ENCODE data around the gene UBA5. TPM values are rescaled to one million over a fixed set of nuclear protein-coding genes. Genes with fewer than 3 reads are reported as not detected.

UBA5 gene
- polyA plus RNA-seq, 1 donor: 65.6 TPM

DNA sequence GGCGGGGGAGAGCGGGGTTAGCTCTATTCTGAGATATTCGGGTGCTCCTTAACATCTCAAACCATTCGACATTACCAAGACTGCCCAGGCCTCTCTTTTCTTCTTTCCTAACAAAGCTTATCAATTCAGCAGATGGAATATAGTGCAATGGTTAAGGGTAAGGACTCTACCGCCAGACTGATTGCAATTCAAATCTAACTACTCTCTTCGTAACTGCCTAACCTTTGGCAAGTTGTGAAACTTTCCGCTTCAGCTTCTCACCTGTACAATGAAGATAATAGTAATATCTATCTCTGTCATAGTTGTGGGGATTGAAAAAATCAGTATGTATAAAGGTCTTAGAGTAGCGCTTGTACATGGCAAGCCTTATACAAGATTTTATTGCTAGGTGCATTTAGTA is 972 bp downstream of the UBA5 start:
- Histone ChIP-seq H3K4me3 (ENCODE audit: low read length) (peak overlapping the region; percentile 85), H3K27me3 (ENCODE audit: control insufficient read depth, insufficient read depth, low read length) (no peaks in the 10 kb centered on the region), H3K27ac (ENCODE audit: low read length) (peak overlapping the region; percentile 97), H3K4me1 (ENCODE audit: control insufficient read depth, insufficient read depth, low read length) (peaks cover 9% of the 10 kb centered on the region), H3K9me3 (ENCODE audit: control insufficient read depth, low read depth, low read length) (no peaks in the 10 kb centered on the region), H3K36me3 (ENCODE audit: control insufficient read depth, insufficient read depth, low read length) (no peaks in the 10 kb centered on the region)
- peak; percentile 60 to 84 for DNase-seq
- 0% methylated on average over 2 of the region's 8 CpGs for WGBS (ENCODE audit: insufficient coverage, low lambda C conversion rate)

DNA sequence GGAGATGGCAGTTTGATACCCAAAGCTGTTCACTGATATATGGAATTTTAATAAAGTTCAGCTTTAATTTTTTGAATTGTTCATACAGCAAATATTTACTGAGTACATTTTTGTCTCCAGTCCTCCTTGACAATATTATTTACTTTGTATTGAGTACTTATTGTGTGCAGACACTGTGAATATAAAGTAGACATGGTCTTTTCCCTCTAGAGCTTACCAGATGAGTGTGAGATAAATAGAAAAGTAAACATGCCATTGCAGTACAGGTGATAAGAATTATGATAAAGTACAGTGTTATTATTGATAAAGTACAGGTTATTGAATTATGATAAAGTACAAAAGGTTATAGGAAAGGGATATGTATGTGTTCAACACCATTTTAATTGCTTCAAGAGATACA is 2.1 kb downstream of the UBA5 start:
- no peak for DNase-seq
- H3K36me3 ChIP-seq (ENCODE audit: control insufficient read depth, insufficient read depth, low read length): peaks cover 6% of the 10 kb centered on the region
- peak overlapping the region; percentile 97 for H3K27ac ChIP-seq (ENCODE audit: low read length)
- H3K4me1 ChIP-seq (ENCODE audit: control insufficient read depth, insufficient read depth, low read length): peaks cover 6% of the 10 kb centered on the region
- no peaks in the 10 kb centered on the region for H3K27me3 ChIP-seq (ENCODE audit: control insufficient read depth, insufficient read depth, low read length)
- H3K9me3 ChIP-seq (ENCODE audit: control insufficient read depth, low read depth, low read length): no peaks in the 10 kb centered on the region
- H3K4me3 ChIP-seq (ENCODE audit: low read length): peak overlapping the region; percentile 85

DNA sequence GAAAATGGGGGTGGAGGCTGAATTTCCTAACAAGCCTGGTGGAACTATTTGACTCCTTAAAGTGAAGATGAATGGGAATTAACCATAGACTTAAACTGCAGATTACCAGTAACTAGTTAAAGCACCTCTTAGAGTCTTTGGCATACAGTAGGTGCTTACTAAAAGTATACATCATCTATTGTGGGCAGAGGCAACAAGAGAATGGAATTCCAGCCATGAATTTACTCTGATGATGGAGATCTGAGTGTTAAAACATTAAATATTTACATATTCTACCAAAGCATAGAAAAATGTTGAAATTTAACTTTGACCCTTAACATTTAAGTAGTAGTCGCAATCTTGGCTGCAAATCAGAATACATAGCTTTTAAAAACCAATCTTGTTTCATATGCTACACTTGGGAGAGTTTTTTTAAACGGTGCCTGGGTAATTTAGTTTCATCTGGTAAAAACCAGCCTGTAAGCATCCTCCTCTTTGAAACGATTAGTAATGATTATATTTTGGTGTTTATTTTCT is 5.2 kb downstream of the UBA5 start:
- Histone ChIP-seq H3K4me1 (ENCODE audit: control insufficient read depth, insufficient read depth, low read length) (peaks cover 10% of the 10 kb centered on the region), H3K36me3 (ENCODE audit: control insufficient read depth, insufficient read depth, low read length) (peaks cover 15% of the 10 kb centered on the region), H3K27ac (ENCODE audit: low read length) (no peak overlapping the region), H3K27me3 (ENCODE audit: control insufficient read depth, insufficient read depth, low read length) (no peaks in the 10 kb centered on the region), H3K4me3 (ENCODE audit: low read length) (no peak overlapping the region), H3K9me3 (ENCODE audit: control insufficient read depth, low read depth, low read length) (no peaks in the 10 kb centered on the region)
- WGBS (ENCODE audit: insufficient coverage, low lambda C conversion rate): no CpG with 5 or more reads among the region's 3 CpGs
- DNase-seq: no peak

DNA sequence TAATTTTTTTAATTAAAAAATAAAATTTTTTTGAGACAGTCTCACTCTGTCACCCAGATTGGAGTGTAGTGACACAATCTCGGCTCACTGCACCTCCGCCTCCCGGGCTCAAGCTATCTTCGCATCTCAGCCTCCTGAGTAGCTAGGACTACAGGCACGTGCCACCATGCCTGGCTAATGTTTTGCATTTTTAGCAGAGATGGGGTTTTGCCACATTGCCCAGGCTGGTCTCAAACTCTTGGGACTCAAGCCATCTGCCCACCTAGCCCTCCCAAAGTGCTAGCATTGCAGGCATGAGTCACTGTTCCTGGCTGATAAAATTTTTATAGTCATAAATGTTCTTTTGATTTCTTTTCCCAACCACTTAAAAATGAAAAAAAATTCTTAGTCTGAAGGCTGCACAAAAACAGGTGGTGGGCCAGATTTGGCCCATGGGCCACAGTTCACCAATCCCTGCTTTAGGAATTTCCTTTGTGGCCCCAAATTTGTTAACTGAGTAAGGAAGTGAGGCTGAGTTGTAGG is 9.2 kb downstream of the UBA5 start:
- Histone ChIP-seq H3K27me3 (ENCODE audit: control insufficient read depth, insufficient read depth, low read length) (no peaks in the 10 kb centered on the region), H3K27ac (ENCODE audit: low read length) (no peak overlapping the region), H3K9me3 (ENCODE audit: control insufficient read depth, low read depth, low read length) (no peaks in the 10 kb centered on the region), H3K4me3 (ENCODE audit: low read length) (no peak overlapping the region), H3K36me3 (ENCODE audit: control insufficient read depth, insufficient read depth, low read length) (peaks cover 35% of the 10 kb centered on the region), H3K4me1 (ENCODE audit: control insufficient read depth, insufficient read depth, low read length) (peaks cover 4% of the 10 kb centered on the region)
- no CpG with 5 or more reads among the region's 5 CpGs for WGBS (ENCODE audit: insufficient coverage, low lambda C conversion rate)
- DNase-seq: no peak

GRCh38 chr3:132675408-132675807 is 15.3 kb downstream of the UBA5 start:
- Histone ChIP-seq H3K27ac (ENCODE audit: low read length) (no peak overlapping the region), H3K27me3 (ENCODE audit: control insufficient read depth, insufficient read depth, low read length) (no peaks in the 10 kb centered on the region), H3K36me3 (ENCODE audit: control insufficient read depth, insufficient read depth, low read length) (peaks cover 47% of the 10 kb centered on the region), H3K4me1 (ENCODE audit: control insufficient read depth, insufficient read depth, low read length) (no peaks in the 10 kb centered on the region), H3K9me3 (ENCODE audit: control insufficient read depth, low read depth, low read length) (no peaks in the 10 kb centered on the region), H3K4me3 (ENCODE audit: low read length) (no peak overlapping the region)
- no peak for DNase-seq

- H3K4me1 ChIP-seq (ENCODE audit: control insufficient read depth, insufficient read depth, low read length): no peaks in the 10 kb centered on the region
- no peak overlapping the region for H3K27ac ChIP-seq (ENCODE audit: low read length)
- no CpG with 5 or more reads among the region's 5 CpGs for WGBS (ENCODE audit: insufficient coverage, low lambda C conversion rate)
- H3K9me3 ChIP-seq (ENCODE audit: control insufficient read depth, low read depth, low read length): no peaks in the 10 kb centered on the region
- no peaks in the 10 kb centered on the region for H3K27me3 ChIP-seq (ENCODE audit: control insufficient read depth, insufficient read depth, low read length)
- peaks cover 41% of the 10 kb centered on the region for H3K36me3 ChIP-seq (ENCODE audit: control insufficient read depth, insufficient read depth, low read length)
- no peak overlapping the region for H3K4me3 ChIP-seq (ENCODE audit: low read length)
- no peak for DNase-seq
Measured at GRCh38 chr3:132679911-132680310, 19.8 kb downstream of the UBA5 start.

DNA sequence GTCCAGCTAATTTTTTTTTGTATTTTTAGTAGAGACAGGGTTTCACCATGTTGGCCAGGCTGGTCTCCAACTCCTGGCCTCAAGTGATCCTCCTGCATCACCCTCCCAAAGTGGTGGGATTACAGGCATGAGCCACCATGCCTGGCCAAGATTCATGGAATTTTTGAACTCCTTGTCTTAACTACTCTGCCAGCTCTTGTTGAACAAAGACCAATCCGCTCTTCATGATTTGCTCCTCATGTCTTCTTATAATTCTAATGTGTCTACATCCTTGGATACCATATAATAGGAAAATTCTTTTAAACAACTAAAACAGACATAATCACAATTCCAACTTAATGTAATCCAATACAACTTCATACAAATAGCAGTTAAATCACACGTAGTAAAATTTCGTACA is 21.3 kb downstream of the UBA5 start:
- H3K27ac ChIP-seq (ENCODE audit: low read length): no peak overlapping the region
- DNase-seq: no peak
- no peaks in the 10 kb centered on the region for H3K9me3 ChIP-seq (ENCODE audit: control insufficient read depth, low read depth, low read length)
- H3K36me3 ChIP-seq (ENCODE audit: control insufficient read depth, insufficient read depth, low read length): peaks cover 46% of the 10 kb centered on the region
- H3K27me3 ChIP-seq (ENCODE audit: control insufficient read depth, insufficient read depth, low read length): no peaks in the 10 kb centered on the region
- 100% methylated on average over 3 of the region's 3 CpGs for WGBS (ENCODE audit: insufficient coverage, low lambda C conversion rate)
- no peak overlapping the region for H3K4me3 ChIP-seq (ENCODE audit: low read length)
- no peaks in the 10 kb centered on the region for H3K4me1 ChIP-seq (ENCODE audit: control insufficient read depth, insufficient read depth, low read length)

DNA sequence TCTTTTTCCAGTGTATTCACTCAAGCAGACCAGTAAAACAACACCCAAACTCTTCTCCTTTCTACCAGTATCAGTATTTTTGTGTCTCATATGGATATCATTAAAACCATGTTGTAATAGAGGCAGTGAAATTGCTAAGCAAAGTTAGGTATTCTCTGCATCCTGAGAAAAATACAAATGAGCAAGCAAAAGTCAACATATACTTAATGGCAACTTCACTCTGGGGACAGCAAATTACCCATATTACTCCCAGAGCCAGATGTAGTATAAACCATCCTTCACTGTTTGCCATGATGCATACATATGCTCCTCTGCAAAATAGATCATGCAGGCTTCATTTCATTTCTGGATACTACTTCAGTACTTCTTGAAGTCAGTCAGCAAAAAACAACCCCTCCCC is 22.1 kb downstream of the UBA5 start:
- no peak overlapping the region for H3K27ac ChIP-seq (ENCODE audit: low read length)
- H3K36me3 ChIP-seq (ENCODE audit: control insufficient read depth, insufficient read depth, low read length): peaks cover 40% of the 10 kb centered on the region
- no peak for DNase-seq

DNA sequence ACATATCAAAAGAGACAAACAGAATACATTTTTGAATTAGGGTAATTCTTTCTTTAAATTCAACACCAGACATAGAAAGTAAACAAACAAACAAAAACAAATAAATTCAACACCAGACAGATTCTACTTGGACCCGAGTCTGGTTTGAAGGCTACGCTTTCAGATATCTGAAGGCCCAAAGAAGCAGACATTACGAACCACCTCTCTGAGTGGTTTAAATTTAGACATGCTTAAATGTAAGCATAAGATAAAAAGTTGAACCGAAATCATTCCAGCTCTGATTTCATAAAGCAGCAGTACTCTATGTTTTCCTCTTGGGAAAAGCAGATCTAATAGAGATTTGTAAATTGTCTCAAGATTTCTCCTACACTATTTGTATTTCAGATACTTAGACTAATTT is 29.9 kb downstream of the UBA5 start:
- H3K27me3 ChIP-seq (ENCODE audit: control insufficient read depth, insufficient read depth, low read length): no peaks in the 10 kb centered on the region
- no peaks in the 10 kb centered on the region for H3K4me1 ChIP-seq (ENCODE audit: control insufficient read depth, insufficient read depth, low read length)
- no peak for DNase-seq
- H3K4me3 ChIP-seq (ENCODE audit: low read length): no peak overlapping the region
- H3K36me3 ChIP-seq (ENCODE audit: control insufficient read depth, insufficient read depth, low read length): peaks cover 58% of the 10 kb centered on the region
- no peaks in the 10 kb centered on the region for H3K9me3 ChIP-seq (ENCODE audit: control insufficient read depth, low read depth, low read length)
- 75% methylated on average over 2 of the region's 4 CpGs for WGBS (ENCODE audit: insufficient coverage, low lambda C conversion rate)
- H3K27ac ChIP-seq (ENCODE audit: low read length): no peak overlapping the region

More for the DNA sequence above, 22.1 kb downstream of the UBA5 start:
- Histone ChIP-seq H3K4me3 (ENCODE audit: low read length) (no peak overlapping the region), H3K27me3 (ENCODE audit: control insufficient read depth, insufficient read depth, low read length) (no peaks in the 10 kb centered on the region), H3K4me1 (ENCODE audit: control insufficient read depth, insufficient read depth, low read length) (no peaks in the 10 kb centered on the region), H3K9me3 (ENCODE audit: control insufficient read depth, low read depth, low read length) (no peaks in the 10 kb centered on the region)

GRCh38 chr3:132694991-132695390 is 34.9 kb downstream of the UBA5 start:
- no peaks in the 10 kb centered on the region for H3K9me3 ChIP-seq (ENCODE audit: control insufficient read depth, low read depth, low read length)
- peaks cover 58% of the 10 kb centered on the region for H3K36me3 ChIP-seq (ENCODE audit: control insufficient read depth, insufficient read depth, low read length)
- no peak overlapping the region for H3K27ac ChIP-seq (ENCODE audit: low read length)
- no peaks in the 10 kb centered on the region for H3K4me1 ChIP-seq (ENCODE audit: control insufficient read depth, insufficient read depth, low read length)
- no peak overlapping the region for H3K4me3 ChIP-seq (ENCODE audit: low read length)
- no peak for DNase-seq
- WGBS (ENCODE audit: insufficient coverage, low lambda C conversion rate): 100% methylated on average over 3 of the region's 4 CpGs
- H3K27me3 ChIP-seq (ENCODE audit: control insufficient read depth, insufficient read depth, low read length): no peaks in the 10 kb centered on the region

- H3K4me1 ChIP-seq (ENCODE audit: control insufficient read depth, insufficient read depth, low read length): no peaks in the 10 kb centered on the region
- H3K27ac ChIP-seq (ENCODE audit: low read length): no peak overlapping the region
- H3K27me3 ChIP-seq (ENCODE audit: control insufficient read depth, insufficient read depth, low read length): no peaks in the 10 kb centered on the region
- no peak for DNase-seq
- H3K9me3 ChIP-seq (ENCODE audit: control insufficient read depth, low read depth, low read length): no peaks in the 10 kb centered on the region
- WGBS (ENCODE audit: insufficient coverage, low lambda C conversion rate): no CpG with 5 or more reads among the region's 1 CpG
- peaks cover 59% of the 10 kb centered on the region for H3K36me3 ChIP-seq (ENCODE audit: control insufficient read depth, insufficient read depth, low read length)
- no peak overlapping the region for H3K4me3 ChIP-seq (ENCODE audit: low read length)
Measured at GRCh38 chr3:132695422-132695821, 35.3 kb downstream of the UBA5 start.
